GM18909 (cell line): ENCODE results near the gene OXCT2.
"Not testable (repeated sequence)": the region's sequence is repeated elsewhere in the genome, so short reads cannot be mapped to it uniquely, and the experiment has no call there.

Experiments used
- ATAC-seq: cut with Tn5 transposase; IDR thresholded peaks from one replicate; pipeline ENCODE4 v1.9.1; 2021; ENCODE audit warnings: mild to moderate bottlenecking; ENCODE audit not compliant: unreplicated experiment, poor library complexity

OXCT2 gene

GRCh38 chr1:39771022-39771532 lies at the start of gene OXCT2:
OXCT2 (minus strand) TSS chr1:39771348; CDS start chr1:39771255, 93 bp downstream.
- ATAC-seq: not testable (repeated sequence)

- ATAC-seq: no peak
Measured at GRCh38 chr1:39819091-39819812, 48.1 kb upstream of the OXCT2 start.

- no peak for ATAC-seq
Measured at GRCh38 chr1:39818482-39818881, 47.3 kb upstream of the OXCT2 start.

- ATAC-seq: peak; percentile 73
Measured at GRCh38 chr1:39817091-39817932, 46.2 kb upstream of the OXCT2 start.

GRCh38 chr1:39816415-39817090 lies 45.4 kb upstream of the OXCT2 start:
- peak; percentile 52 for ATAC-seq

GRCh38 chr1:39812913-39813312 lies 41.8 kb upstream of the OXCT2 start:
- no peak for ATAC-seq

- no peak for ATAC-seq
Measured at GRCh38 chr1:39808784-39809517, 37.8 kb upstream of the OXCT2 start.

- no peak for ATAC-seq
Measured at GRCh38 chr1:39805385-39805784, 34.2 kb upstream of the OXCT2 start.

GRCh38 chr1:39802496-39803260 lies 31.5 kb upstream of the OXCT2 start:
- ATAC-seq: no peak

- no peak for ATAC-seq
Measured at GRCh38 chr1:39800471-39800835, 29.3 kb upstream of the OXCT2 start.

- ATAC-seq: peak; percentile 47
Measured at GRCh38 chr1:39799770-39800470, 28.8 kb upstream of the OXCT2 start.

- ATAC-seq: peak; percentile 96
Measured at GRCh38 chr1:39798859-39799769, 28.0 kb upstream of the OXCT2 start.

GRCh38 chr1:39795651-39796050 lies 24.5 kb upstream of the OXCT2 start:
- no peak for ATAC-seq

GRCh38 chr1:39791838-39792237 lies 20.7 kb upstream of the OXCT2 start:
- ATAC-seq: no peak

- peak; percentile 3 for ATAC-seq
Measured at GRCh38 chr1:39789571-39790110, 18.5 kb upstream of the OXCT2 start.

- ATAC-seq: peak; percentile 73
Measured at GRCh38 chr1:39788758-39789570, 17.8 kb upstream of the OXCT2 start, which contains the start of gene BMP8B. BMP8B (minus strand) TSS chr1:39788865; CDS start chr1:39788485, 380 bp downstream.

GRCh38 chr1:39788426-39788757 lies 17.2 kb upstream of the OXCT2 start:
- ATAC-seq: peak; percentile 6
